Fibroblast of lung (primary cell): ENCODE data around the gene CACNA1S. TPM values are rescaled to one million over a fixed set of nuclear protein-coding genes. Genes with fewer than 3 reads are reported as not detected.
A peak's percentile ranks its signal among the peaks of the same experiment; 100 is the strongest.

Source experiments
- DNase-seq, 2 donors: peaks; one replicate each; pipeline versions ENCODE4 v3.0.0 to v3.0.0-alpha.2; 2010; ENCODE audit warnings: low read depth in 2 of 2
- H2AFZ ChIP-seq: 2 replicates; pipeline ENCODE4 v1.5.1; 2012; ENCODE audit warnings: low read length, control low read depth, inconsistent platforms
- H3K27ac ChIP-seq: 2 replicates; pipeline ENCODE4 v1.5.1; 2011; ENCODE audit warnings: low read length, control low read depth; ENCODE audit not compliant: insufficient read depth
- H3K27me3 ChIP-seq: 2 replicates; pipeline ENCODE4 v1.5.1; 2011; ENCODE audit warnings: mild to moderate bottlenecking, low read length; ENCODE audit not compliant: control insufficient read depth, insufficient read depth
- H3K36me3 ChIP-seq: 2 replicates; pipeline ENCODE4 v1.5.1; 2011; ENCODE audit warnings: low read length; ENCODE audit not compliant: control insufficient read depth, insufficient read depth
- H3K4me1 ChIP-seq: 2 replicates; pipeline ENCODE4 v1.5.1; 2011; ENCODE audit warnings: low read length; ENCODE audit not compliant: control insufficient read depth, insufficient read depth; ENCODE audit errors: extremely low read depth
- H3K4me2 ChIP-seq: 2 replicates; pipeline ENCODE4 v1.5.1; 2011; ENCODE audit warnings: low read length, control low read depth; ENCODE audit not compliant: insufficient read depth; ENCODE audit errors: extremely low read depth
- H3K4me3 ChIP-seq, 4 experiments: fragments of 200-600 bp in 1 of 4; sonication (generic) in 1 of 4; replicated peaks in 1 of 4; 2 replicates each; pipeline ENCODE4 v1.5.1; 2011 to 2016; ENCODE audit warnings: low read length in 4 of 4, low read depth in 3 of 4, mild to moderate bottlenecking in 3 of 4, control low read depth in 2 of 4, inconsistent platforms in 1 of 4, mixed read lengths in 1 of 4; ENCODE audit not compliant: insufficient read depth in 1 of 4; ENCODE audit errors: control extremely low read depth in 1 of 4
- H3K79me2 ChIP-seq: 2 replicates; pipeline ENCODE4 v1.5.1; 2012; ENCODE audit warnings: mild to moderate bottlenecking, low read length, inconsistent platforms; ENCODE audit not compliant: control insufficient read depth, insufficient read depth
- H3K9ac ChIP-seq: 2 replicates; pipeline ENCODE4 v1.5.1; 2011; ENCODE audit warnings: mild to moderate bottlenecking, low read length, control low read depth; ENCODE audit not compliant: insufficient read depth
- H3K9me3 ChIP-seq: 2 replicates; pipeline ENCODE4 v1.5.1; 2012; ENCODE audit warnings: low read depth, low read length; ENCODE audit not compliant: control insufficient read depth, insufficient read depth
- H4K20me1 ChIP-seq: 2 replicates; pipeline ENCODE4 v1.5.1; 2011; ENCODE audit warnings: low read length; ENCODE audit not compliant: control insufficient read depth, insufficient read depth; ENCODE audit errors: extremely low read depth
- CTCF ChIP-seq, 2 donors: IDR thresholded peaks in 1 of 2; conservative IDR thresholded peaks in 1 of 2; 1 replicate in 1 of 2; 2 replicates in 1 of 2; pipeline ENCODE4 v1.5.1; 2011 to 2012; ENCODE audit warnings: low read length in 2 of 2, control low read depth in 1 of 2, inconsistent platforms in 1 of 2, low read depth in 1 of 2, mild to moderate bottlenecking in 1 of 2
- EZH2 ChIP-seq: IDR thresholded peaks from 2 replicates; pipeline ENCODE4 v1.5.1; 2012; ENCODE audit warnings: low read length, control low read depth, mild to moderate bottlenecking; ENCODE audit errors: missing control alignments
- polyA plus RNA-seq, 2 donors: library from polyadenylated mRNA; depleted of rRNA in 1 of 2; stranded (reverse) in 1 of 2; unstranded in 1 of 2; fragments of >200 nt; gene quantifications; 2 replicates each; pipeline ENCODE4 v1.2.1, GENCODE V29; 2011 to 2012; ENCODE audit warnings: missing spikeins in 1 of 2
- total RNA-seq: library from RNA; depleted of rRNA; stranded (reverse); fragments of >200 nt; gene quantifications from 2 replicates; pipeline ENCODE4 v1.2.1, GENCODE V29; 2014

Gene CACNA1S
- total and polyA plus RNA-seq, 2 donors (not counting 1 experiment from before 2014, with no cell fraction given): not detected

GRCh38 chr1:201136355-201137023, 24.3 kb upstream of the CACNA1S start:
- Histone ChIP-seq H3K4me2 (no peak overlapping the region), H3K27ac (peak overlapping the region; percentile 47), H3K4me1 (peaks cover 13% of the 10 kb centered on the region), H3K36me3 (peaks cover 2% of the 10 kb centered on the region), H3K9ac (no peak overlapping the region), H3K4me3 (no peak overlapping the region), H4K20me1 (no peaks in the 10 kb centered on the region), H3K9me3 (no peaks in the 10 kb centered on the region), H3K27me3 (no peaks in the 10 kb centered on the region), H3K79me2 (no peaks in the 10 kb centered on the region), H2AFZ (no peak overlapping the region)
- no peak for DNase-seq
- TF ChIP-seq EZH2 (no peak), CTCF (conservative IDR thresholded peaks at IDR 0.05 in 1 of 2, IDR thresholded peaks at IDR 0.05 in 1 of 2; ENCODE audit: low read depth in 1 of 2, low read length in 2 of 2) (no peak)

GRCh38 chr1:201134405-201134804, 22.2 kb upstream of the CACNA1S start:
- Histone ChIP-seq H2AFZ (no peak overlapping the region), H3K36me3 (peaks cover 2% of the 10 kb centered on the region), H3K4me3 (no peak overlapping the region), H3K27me3 (no peaks in the 10 kb centered on the region), H3K79me2 (no peaks in the 10 kb centered on the region), H3K9ac (no peak overlapping the region), H4K20me1 (no peaks in the 10 kb centered on the region), H3K27ac (no peak overlapping the region), H3K4me2 (no peak overlapping the region), H3K9me3 (no peaks in the 10 kb centered on the region), H3K4me1 (peaks cover 13% of the 10 kb centered on the region)
- no peak for TF ChIP-seq CTCF (conservative IDR thresholded peaks at IDR 0.05 in 1 of 2, IDR thresholded peaks at IDR 0.05 in 1 of 2; ENCODE audit: low read depth in 1 of 2, low read length in 2 of 2)
- no peak for TF ChIP-seq EZH2
- no peak for DNase-seq

GRCh38 chr1:201131398-201131797, 19.2 kb upstream of the CACNA1S start:
- Histone ChIP-seq H3K27me3 (no peaks in the 10 kb centered on the region), H3K9ac (no peak overlapping the region), H3K36me3 (peaks cover 2% of the 10 kb centered on the region), H3K27ac (no peak overlapping the region), H3K4me2 (no peak overlapping the region), H3K4me3 (no peak overlapping the region), H3K9me3 (no peaks in the 10 kb centered on the region), H4K20me1 (no peaks in the 10 kb centered on the region), H3K4me1 (peaks cover under 1% of the 10 kb centered on the region), H2AFZ (no peak overlapping the region), H3K79me2 (no peaks in the 10 kb centered on the region)
- DNase-seq: no peak
- no peak for TF ChIP-seq CTCF (conservative IDR thresholded peaks at IDR 0.05 in 1 of 2, IDR thresholded peaks at IDR 0.05 in 1 of 2; ENCODE audit: low read depth in 1 of 2, low read length in 2 of 2)
- no peak for TF ChIP-seq EZH2
